Activated naive CD8-positive, alpha-beta T cell treated with anti-CD3 and anti-CD28 coated beads, Interleukin-2, amount 10 ng/mL, durations not matched to agents 7 days and 5 days (primary cell): Measurements from ENCODE around the gene ELMO1. TPM values are rescaled to one million over a fixed set of nuclear protein-coding genes. Genes with fewer than 3 reads are reported as not detected.

Source experiments
- ATAC-seq: fragments of 150-1000 bp; cut with Tn5 transposase; one replicate; pipeline ENCODE4 v1.10.0; 2021; ENCODE audit warnings: low read depth, moderate library complexity
- POLR2A ChIA-PET: fragments of 350-600 bp; sonication (Branson Sonifier 250); formaldehyde crosslinking; loops from one replicate; lab custom pipeline; 2021; ENCODE audit warnings: antibody characterized with exemption; lab: Charles Lee
- DNase-seq: peaks from one replicate; pipeline ENCODE4 v3.0.0; 2021
- H3K27ac Mint-ChIP-seq: one replicate; pipeline ENCODE4 v1.8.0; 2022; ENCODE audit warnings: mild to moderate bottlenecking, mixed read lengths
- H3K27me3 Mint-ChIP-seq: one replicate; pipeline ENCODE4 v1.8.0; 2022; ENCODE audit warnings: mild to moderate bottlenecking, moderate library complexity, mixed read lengths
- H3K36me3 Mint-ChIP-seq: one replicate; pipeline ENCODE4 v1.8.0; 2021; ENCODE audit warnings: mild to moderate bottlenecking, mixed read lengths
- H3K4me1 Mint-ChIP-seq: one replicate; pipeline ENCODE4 v1.8.0; 2021; ENCODE audit warnings: mixed read lengths
- H3K4me3 Mint-ChIP-seq: one replicate; pipeline ENCODE4 v1.8.0; 2022; ENCODE audit warnings: mild to moderate bottlenecking, moderate library complexity, mixed read lengths
- H3K9me3 Mint-ChIP-seq: one replicate; pipeline ENCODE4 v1.8.0; 2021; ENCODE audit warnings: mixed read lengths
- total RNA-seq, 2 experiments: library from RNA; stranded (reverse); gene quantifications; one replicate each; pipeline ENCODE4 v1.2.3, GENCODE V29; 2021

Gene ELMO1
- total RNA-seq, 2 experiments from 2014 or later, result 73.4 to 78.6 TPM

DNA sequence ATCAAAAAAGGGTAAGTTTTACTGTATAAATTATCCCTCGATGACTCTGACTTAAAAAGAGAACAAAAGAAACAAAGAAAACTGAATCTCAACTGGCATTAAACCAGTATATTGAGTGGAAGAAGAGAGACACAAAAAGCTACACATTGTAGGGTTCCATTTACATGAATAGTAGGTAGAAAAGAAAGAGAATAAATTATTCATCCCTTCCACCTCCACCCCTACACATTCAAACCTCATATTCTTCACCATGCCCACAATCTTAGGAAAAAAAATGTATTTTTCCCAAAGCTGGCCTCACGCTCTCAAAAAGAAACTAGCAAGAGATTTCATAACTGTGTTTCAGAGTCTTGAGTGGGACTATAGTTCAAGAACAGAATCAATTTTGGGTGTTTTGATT, 377.5 kb downstream of the ELMO1 start:
- H3K36me3 Mint-ChIP-seq, result peaks cover 33% of the 10 kb centered on the region
- no peak overlapping the region for H3K4me3 Mint-ChIP-seq
- no peaks in the 10 kb centered on the region for H3K27me3 Mint-ChIP-seq
- H3K4me1 Mint-ChIP-seq, result peaks cover 2% of the 10 kb centered on the region
- no peak for DNase-seq
- H3K9me3 Mint-ChIP-seq, result no peaks in the 10 kb centered on the region
- ATAC-seq, result no peak
- H3K27ac Mint-ChIP-seq, result no peak overlapping the region
- POLR2A ChIA-PET, result no interaction called here

DNA sequence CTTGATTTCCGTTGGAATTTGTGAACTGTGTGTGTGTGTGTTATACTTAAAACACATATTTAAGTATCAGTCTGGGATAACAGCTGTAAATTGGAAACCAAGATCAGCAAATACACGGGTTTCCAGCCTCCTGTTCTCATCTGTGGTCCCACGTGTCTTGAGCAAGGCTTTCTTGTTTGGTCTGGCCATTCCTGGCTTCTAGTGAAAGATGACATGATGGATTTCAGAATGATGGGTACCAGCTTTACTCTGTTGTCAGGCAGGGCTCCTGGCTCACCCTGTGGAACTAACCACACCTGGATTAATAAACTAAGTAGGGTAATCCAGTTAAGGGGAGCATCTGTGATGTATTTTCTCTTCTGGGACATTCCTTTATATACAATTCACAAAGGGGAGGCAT, 378.2 kb downstream of the ELMO1 start:
- Mint-ChIP-seq H3K36me3 (peaks cover 39% of the 10 kb centered on the region), H3K9me3 (no peaks in the 10 kb centered on the region), H3K4me3 (no peak overlapping the region), H3K27me3 (no peaks in the 10 kb centered on the region), H3K27ac (no peak overlapping the region), H3K4me1 (peaks cover 7% of the 10 kb centered on the region)
- DNase-seq (no peak), ATAC-seq (no peak)
- POLR2A ChIA-PET, result interaction anchor here (0.6 kb wide), 1 partner anchor 293 kb away, joined by 3 read pairs; no protein-coding TSS in a partner anchor

DNA sequence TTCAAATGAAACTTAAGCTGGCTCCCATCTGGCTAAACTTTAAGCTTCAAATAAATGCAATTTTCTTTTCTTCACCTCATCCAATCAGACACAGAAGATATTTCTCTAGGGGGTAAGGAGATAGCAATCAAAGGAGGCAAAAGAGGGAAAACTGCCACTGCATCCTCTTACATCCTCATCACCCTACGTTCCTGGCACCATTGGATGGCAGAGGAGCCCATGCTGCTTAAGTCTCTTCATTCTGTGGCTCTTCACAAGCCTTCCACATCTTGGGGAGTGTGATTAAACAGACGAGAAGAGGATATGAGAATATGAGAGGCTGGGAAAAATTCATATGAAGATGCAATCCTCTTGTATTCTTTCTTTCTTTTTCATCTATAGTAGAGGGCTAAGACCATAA, 378.6 kb downstream of the ELMO1 start:
- POLR2A ChIA-PET, result interaction anchor here (0.6 kb wide), 1 partner anchor 293 kb away, joined by 3 read pairs; no protein-coding TSS in a partner anchor
- Mint-ChIP-seq H3K4me3 (no peak overlapping the region), H3K9me3 (no peaks in the 10 kb centered on the region), H3K36me3 (peaks cover 42% of the 10 kb centered on the region), H3K27me3 (no peaks in the 10 kb centered on the region), H3K27ac (no peak overlapping the region), H3K4me1 (peaks cover 9% of the 10 kb centered on the region)
- ATAC-seq (no peak), DNase-seq (no peak)

DNA sequence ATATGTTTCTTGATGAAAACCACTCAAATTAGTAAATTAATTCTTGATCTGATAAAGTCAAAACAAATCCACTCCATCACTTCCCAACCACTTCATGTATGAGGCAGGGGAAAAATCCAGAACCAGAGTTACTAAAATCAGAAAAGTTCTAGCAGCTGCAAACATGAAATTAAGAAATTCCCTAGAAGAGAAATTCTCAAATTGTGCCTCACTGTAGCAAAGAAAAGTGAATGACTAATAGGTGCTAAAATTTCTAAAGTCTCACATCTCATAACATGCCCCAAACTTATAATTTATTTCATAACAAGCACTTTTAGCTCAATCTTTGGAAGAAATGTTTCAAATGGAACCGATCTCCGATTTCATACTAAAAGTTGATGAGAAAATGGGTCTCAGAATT, 379.3 kb downstream of the ELMO1 start:
- Mint-ChIP-seq H3K9me3 (no peaks in the 10 kb centered on the region), H3K36me3 (peaks cover 40% of the 10 kb centered on the region), H3K4me3 (no peak overlapping the region), H3K27me3 (no peaks in the 10 kb centered on the region), H3K27ac (no peak overlapping the region), H3K4me1 (peaks cover 9% of the 10 kb centered on the region)
- ATAC-seq, result no peak
- no peak for DNase-seq
- POLR2A ChIA-PET, result no interaction called here

DNA sequence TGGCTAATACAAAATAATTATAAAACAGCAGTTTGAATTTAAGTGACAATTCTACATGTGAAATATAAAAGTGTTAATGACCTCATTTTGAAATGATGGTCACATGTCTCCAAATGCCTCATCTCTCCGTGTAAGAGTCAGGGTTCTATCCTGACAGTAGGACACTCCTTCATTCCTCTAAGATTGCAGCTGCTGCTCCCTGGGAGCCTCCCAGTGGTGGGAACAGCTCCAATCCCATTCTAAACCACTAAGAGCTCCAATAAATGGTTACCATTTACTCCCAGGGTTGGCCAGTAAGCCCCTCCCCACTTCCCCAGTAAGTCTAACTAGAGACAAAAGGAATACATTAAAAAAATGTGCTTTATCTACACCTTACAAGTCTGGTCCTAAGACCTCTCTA, 379.8 kb downstream of the ELMO1 start:
- no peak for DNase-seq
- H3K36me3 Mint-ChIP-seq, result peaks cover 40% of the 10 kb centered on the region
- H3K4me1 Mint-ChIP-seq, result peaks cover 9% of the 10 kb centered on the region
- POLR2A ChIA-PET, result no interaction called here
- H3K9me3 Mint-ChIP-seq, result no peaks in the 10 kb centered on the region
- no peak overlapping the region for H3K4me3 Mint-ChIP-seq
- no peaks in the 10 kb centered on the region for H3K27me3 Mint-ChIP-seq
- H3K27ac Mint-ChIP-seq, result no peak overlapping the region
- ATAC-seq, result no peak

DNA sequence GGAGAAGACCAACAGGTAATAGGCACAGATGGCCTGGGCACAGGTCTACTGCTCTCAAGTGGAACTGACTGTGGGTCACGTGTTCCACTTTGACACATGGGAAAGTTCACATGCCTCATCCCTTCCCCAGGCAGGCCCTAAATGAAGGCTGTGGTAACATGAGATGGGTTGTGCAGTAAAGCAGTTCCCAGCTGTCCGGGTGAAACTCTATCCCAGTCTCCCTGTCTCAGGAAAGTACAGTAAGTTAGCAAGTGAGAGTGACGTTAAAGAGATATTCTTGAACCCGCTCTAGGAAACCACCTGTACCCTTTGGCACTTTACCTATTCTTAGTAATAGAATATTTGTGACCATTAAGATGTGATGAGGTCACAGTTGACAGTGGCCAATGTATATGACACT, 380.6 kb downstream of the ELMO1 start:
- H3K9me3 Mint-ChIP-seq, result no peaks in the 10 kb centered on the region
- ATAC-seq (no peak), DNase-seq (no peak)
- POLR2A ChIA-PET, result no interaction called here
- H3K27ac Mint-ChIP-seq, result no peak overlapping the region
- no peaks in the 10 kb centered on the region for H3K27me3 Mint-ChIP-seq
- peaks cover 9% of the 10 kb centered on the region for H3K4me1 Mint-ChIP-seq
- H3K36me3 Mint-ChIP-seq, result peaks cover 41% of the 10 kb centered on the region
- H3K4me3 Mint-ChIP-seq, result no peak overlapping the region

DNA sequence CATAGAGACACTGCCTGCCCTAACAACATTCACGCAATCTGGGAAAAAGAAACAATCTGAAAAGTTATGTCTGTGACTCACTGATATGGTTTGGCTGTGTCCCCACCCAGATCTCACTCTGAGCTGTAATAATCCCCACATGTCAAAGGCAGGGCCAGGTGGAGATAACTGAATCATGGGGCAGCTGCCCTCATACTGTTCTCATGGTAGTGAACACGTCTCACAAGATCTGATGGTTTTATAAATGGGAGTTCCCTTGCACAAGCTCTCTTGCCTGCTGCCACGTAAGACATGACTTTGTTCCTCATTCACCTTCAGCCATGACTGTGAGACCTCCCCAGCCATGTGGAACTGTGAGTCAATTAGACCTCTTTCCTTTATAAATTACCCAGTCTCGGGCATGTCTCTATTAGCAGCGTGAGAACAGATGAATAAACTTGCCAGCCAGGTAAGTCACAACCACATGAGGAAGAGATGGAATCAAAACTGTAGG, 382.8 kb downstream of the ELMO1 start:
- POLR2A ChIA-PET, result no interaction called here
- peaks cover 34% of the 10 kb centered on the region for H3K36me3 Mint-ChIP-seq

DNA sequence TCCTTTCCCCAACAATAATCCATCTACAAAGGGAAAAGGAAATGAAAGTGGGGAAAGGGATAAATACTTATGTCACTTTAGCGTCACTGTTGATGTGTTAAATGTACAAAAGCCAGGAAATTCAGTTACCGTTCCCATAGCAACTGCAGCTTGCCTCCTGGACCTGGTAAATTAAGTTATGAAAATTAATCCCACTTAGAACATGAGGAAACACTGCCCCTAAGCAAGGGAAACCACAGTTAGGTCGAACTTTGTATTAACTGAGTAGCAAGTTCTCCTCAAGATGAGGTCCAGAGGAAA, 386.2 kb downstream of the ELMO1 start:
- H3K36me3 Mint-ChIP-seq, result peaks cover 15% of the 10 kb centered on the region
- ATAC-seq (no peak), DNase-seq (no peak)
- H3K9me3 Mint-ChIP-seq, result no peaks in the 10 kb centered on the region
- H3K4me3 Mint-ChIP-seq, result no peak overlapping the region
- H3K27ac Mint-ChIP-seq, result no peak overlapping the region
- no peaks in the 10 kb centered on the region for H3K27me3 Mint-ChIP-seq
- H3K4me1 Mint-ChIP-seq, result peaks cover 7% of the 10 kb centered on the region
- POLR2A ChIA-PET, result no interaction called here

More for the DNA sequence above, 382.8 kb downstream of the ELMO1 start:
- Mint-ChIP-seq H3K27ac (no peak overlapping the region), H3K4me1 (peaks cover 7% of the 10 kb centered on the region), H3K4me3 (no peak overlapping the region), H3K27me3 (no peaks in the 10 kb centered on the region), H3K9me3 (no peaks in the 10 kb centered on the region)
- no peak for DNase-seq
- no peak for ATAC-seq

DNA sequence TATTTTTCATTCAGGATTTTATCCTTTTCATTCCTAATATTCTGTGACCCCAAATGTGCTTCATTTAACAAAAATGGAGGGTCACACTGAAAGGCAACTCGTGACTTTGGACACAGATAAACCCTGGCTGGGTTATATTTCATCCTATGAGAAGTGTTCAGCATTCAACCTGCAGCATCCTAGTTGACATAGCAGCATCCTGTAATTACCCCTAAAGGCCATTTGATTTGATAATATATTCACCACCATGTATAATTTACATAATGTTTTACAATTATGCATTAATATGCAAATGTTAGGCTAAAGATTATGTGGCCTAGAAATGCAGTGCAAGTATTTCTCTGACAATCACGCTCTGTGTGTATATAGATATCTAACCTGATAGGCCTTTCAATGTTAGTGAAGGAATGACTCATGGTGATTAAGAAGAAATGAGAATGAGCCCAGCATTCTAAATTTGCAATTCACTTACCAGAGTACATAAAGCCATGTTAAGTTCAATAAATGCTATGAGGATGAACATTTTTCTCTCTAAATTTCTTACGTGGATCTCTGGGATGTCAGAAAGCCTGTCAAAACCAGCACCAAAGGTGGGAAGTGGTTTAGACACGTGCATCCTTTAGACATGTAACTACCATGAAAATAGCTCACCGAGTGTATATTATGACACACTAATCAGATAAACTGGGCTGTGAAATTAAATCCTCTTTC, 386.7 kb downstream of the ELMO1 start:
- DNase-seq (no peak), ATAC-seq (no peak)
- Mint-ChIP-seq H3K4me1 (peaks cover 7% of the 10 kb centered on the region), H3K9me3 (no peaks in the 10 kb centered on the region), H3K27me3 (no peaks in the 10 kb centered on the region), H3K27ac (no peak overlapping the region), H3K4me3 (no peak overlapping the region), H3K36me3 (peaks cover 15% of the 10 kb centered on the region)
- POLR2A ChIA-PET, result no interaction called here

DNA sequence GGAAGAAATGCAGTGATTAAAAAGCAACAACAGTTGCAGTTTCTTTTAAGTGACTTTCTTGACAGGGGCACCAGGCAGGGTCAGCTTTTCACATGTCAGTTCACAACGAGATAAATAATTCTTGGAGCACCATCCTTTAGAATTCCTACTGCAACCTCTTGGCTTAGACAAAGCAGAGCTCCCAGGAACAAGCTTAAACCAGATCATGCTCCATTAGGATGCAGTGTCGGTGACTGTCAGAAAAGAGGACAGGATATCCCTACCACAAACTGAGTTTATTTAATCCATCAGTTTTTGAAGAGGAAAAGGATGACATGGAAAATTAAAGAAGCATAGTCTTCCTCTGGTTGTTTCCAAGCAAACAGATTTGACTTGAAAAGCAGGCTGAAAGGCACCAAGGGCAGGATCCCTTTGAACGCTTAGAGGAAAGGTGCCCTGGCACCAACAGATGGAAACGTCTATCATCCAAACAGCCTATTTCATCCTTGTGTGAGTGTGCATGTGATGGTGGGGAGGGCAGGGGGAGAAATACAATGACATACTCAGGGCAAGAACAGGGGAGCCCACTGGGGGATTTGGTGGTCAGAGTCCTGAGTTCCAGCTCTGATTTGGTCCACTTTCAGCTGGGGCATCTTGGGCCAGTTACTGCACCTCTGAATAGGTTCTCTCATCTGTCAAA, 392.3 kb downstream of the ELMO1 start:
- Mint-ChIP-seq H3K36me3 (peaks cover 12% of the 10 kb centered on the region), H3K4me1 (no peaks in the 10 kb centered on the region), H3K27me3 (no peaks in the 10 kb centered on the region), H3K4me3 (no peak overlapping the region), H3K9me3 (no peaks in the 10 kb centered on the region), H3K27ac (no peak overlapping the region)
- DNase-seq, result no peak
- POLR2A ChIA-PET, result no interaction called here
- ATAC-seq, result no peak

DNA sequence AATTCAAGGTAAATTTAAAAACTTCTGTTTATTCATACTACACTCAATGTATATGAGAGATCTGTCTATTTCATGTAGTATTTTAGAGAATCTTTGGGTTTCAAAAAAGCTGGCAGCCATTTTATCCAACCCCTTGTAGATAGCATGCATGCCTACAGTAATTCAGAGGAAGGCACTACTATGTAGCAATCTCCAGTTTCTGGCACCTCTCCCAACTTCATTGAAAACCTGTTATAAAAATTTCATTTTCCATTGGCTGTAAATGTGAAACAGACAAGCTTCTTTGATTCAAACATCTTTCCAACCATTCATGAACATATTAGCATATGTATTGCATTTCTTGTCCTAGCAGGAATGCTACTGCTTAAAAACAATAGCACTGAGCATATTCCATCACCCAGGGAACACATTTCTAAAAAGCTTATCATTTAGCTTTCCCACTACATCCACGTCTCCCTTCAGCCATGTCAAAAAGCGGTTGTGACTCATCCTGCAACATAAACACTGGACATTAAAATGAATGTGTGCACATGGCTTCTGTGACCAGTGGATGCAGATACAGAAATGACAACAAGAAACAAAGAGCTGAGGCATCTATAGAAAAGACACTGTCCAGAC, 393.9 kb downstream of the ELMO1 start:
- DNase-seq (no peak), ATAC-seq (no peak)
- Mint-ChIP-seq H3K9me3 (no peaks in the 10 kb centered on the region), H3K4me1 (no peaks in the 10 kb centered on the region), H3K36me3 (peaks cover 10% of the 10 kb centered on the region), H3K4me3 (no peak overlapping the region), H3K27me3 (no peaks in the 10 kb centered on the region), H3K27ac (no peak overlapping the region)
- POLR2A ChIA-PET, result interaction anchor here (0.6 kb wide), 1 partner anchor 856 kb away, joined by 4 read pairs; no protein-coding TSS in a partner anchor

DNA sequence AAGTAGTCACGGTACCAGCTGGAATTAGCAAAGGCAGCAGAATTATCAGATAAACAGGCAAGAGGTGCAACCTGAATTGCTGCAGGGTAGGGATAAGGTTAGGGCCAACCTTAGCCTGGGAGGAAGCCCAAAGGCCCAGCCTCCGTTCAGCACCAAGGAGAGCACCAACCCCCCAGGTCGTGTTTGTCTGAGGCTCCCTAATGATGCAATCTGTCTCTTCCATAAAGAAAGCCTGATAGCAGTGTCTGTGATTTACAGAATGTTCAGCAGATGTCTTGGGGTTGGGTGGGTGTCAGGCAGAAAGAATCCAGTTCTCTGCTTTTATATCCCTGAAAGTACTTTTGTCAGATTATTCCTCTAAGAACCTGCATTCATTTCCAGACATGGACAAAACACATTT, 396.0 kb downstream of the ELMO1 start:
- H3K36me3 Mint-ChIP-seq, result peaks cover 10% of the 10 kb centered on the region
- DNase-seq (peak; percentile 49), ATAC-seq (no peak)
- POLR2A ChIA-PET, result no interaction called here
- no peak overlapping the region for H3K4me3 Mint-ChIP-seq
- no peaks in the 10 kb centered on the region for H3K9me3 Mint-ChIP-seq
- H3K27ac Mint-ChIP-seq, result no peak overlapping the region
- no peaks in the 10 kb centered on the region for H3K4me1 Mint-ChIP-seq
- H3K27me3 Mint-ChIP-seq, result no peaks in the 10 kb centered on the region

DNA sequence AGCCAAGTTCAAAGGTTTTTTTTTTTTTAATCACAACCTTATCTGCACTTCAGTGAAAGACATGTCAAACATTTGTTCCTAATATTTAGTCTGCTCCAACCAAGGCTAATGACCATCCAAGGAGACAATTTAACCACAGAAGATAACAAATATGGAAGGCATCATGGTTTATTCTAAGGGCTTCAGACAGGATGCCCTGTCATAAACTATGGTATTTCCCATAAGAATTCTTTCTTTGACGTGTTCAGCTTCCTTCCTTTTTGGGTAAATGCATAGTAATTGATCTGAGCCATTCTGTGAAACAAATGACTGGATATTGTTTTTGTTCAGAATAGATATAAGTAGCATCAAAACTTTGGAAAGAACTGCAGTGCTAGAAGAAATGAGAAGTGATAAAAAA, 397.9 kb downstream of the ELMO1 start:
- H3K36me3 Mint-ChIP-seq, result peaks cover 7% of the 10 kb centered on the region
- H3K27me3 Mint-ChIP-seq, result no peaks in the 10 kb centered on the region
- H3K27ac Mint-ChIP-seq, result no peak overlapping the region
- no peaks in the 10 kb centered on the region for H3K9me3 Mint-ChIP-seq
- ATAC-seq (no peak), DNase-seq (no peak)
- POLR2A ChIA-PET, result no interaction called here
- H3K4me3 Mint-ChIP-seq, result no peak overlapping the region
- peaks cover 2% of the 10 kb centered on the region for H3K4me1 Mint-ChIP-seq

DNA sequence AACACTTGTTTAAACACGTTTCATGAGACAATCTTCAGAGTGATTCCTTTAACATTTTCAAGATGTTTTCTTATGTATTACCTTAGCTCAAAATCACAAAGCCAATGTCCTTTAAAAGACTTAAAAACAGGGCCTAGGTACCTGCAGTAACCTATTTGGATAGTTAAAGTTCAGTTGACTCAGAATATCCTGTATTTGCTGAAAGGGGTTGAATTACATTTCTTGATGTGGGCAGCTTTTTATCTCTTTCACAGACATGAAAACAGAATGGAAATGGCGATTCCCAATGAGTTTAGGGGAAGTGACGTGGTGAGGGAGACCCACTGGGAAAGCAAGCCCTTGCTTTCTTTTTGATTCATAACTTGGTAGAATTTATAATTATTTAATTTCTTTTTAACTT, 400.0 kb downstream of the ELMO1 start:
- ATAC-seq (no peak), DNase-seq (no peak)
- H3K27ac Mint-ChIP-seq, result no peak overlapping the region
- peaks cover 6% of the 10 kb centered on the region for H3K4me1 Mint-ChIP-seq
- peaks cover 5% of the 10 kb centered on the region for H3K36me3 Mint-ChIP-seq
- H3K4me3 Mint-ChIP-seq, result no peak overlapping the region
- no peaks in the 10 kb centered on the region for H3K9me3 Mint-ChIP-seq
- no peaks in the 10 kb centered on the region for H3K27me3 Mint-ChIP-seq
- POLR2A ChIA-PET, result no interaction called here
